HFF-Myc (cell line): ENCODE data around the gene ZNF304.
"Not testable (repeated sequence)": the region's sequence is repeated elsewhere in the genome, so short reads cannot be mapped to it uniquely, and the experiment has no call there.

ENCODE experiments used
- DNase-seq: peaks from one replicate; pipeline ENCODE4 v3.0.0-alpha.2; 2011; ENCODE audit warnings: low read depth; ENCODE audit errors: extremely low read depth
- H3K4me3 ChIP-seq: replicated peaks from 2 replicates; pipeline ENCODE4 v1.5.1; 2011; ENCODE audit warnings: low read depth, mild to moderate bottlenecking, control low read depth, low read length
- CTCF ChIP-seq: IDR thresholded peaks from 2 replicates; pipeline ENCODE4 v1.5.1; 2012; ENCODE audit warnings: mild to moderate bottlenecking, low read depth, low read length, control low read depth; ENCODE audit errors: missing control alignments

ZNF304 gene

GRCh38 chr19:57366776-57367175, 15.7 kb downstream of the ZNF304 start:
- no peak for TF ChIP-seq CTCF
- H3K4me3 ChIP-seq: no peak overlapping the region
- DNase-seq: no peak

- DNase-seq: no peak
- no peak overlapping the region for H3K4me3 ChIP-seq
- no peak for TF ChIP-seq CTCF
These were observed 23.1 kb downstream of the ZNF304 start for GRCh38 chr19:57374179-57374578.

GRCh38 chr19:57374647-57375046, 23.6 kb downstream of the ZNF304 start:
- not testable (repeated sequence) for H3K4me3 ChIP-seq, DNase-seq

GRCh38 chr19:57376151-57376550, 25.1 kb downstream of the ZNF304 start:
- no peak for TF ChIP-seq CTCF
- no peak for DNase-seq
- H3K4me3 ChIP-seq: no peak overlapping the region

GRCh38 chr19:57377498-57378146, 26.6 kb downstream of the ZNF304 start:
- no peak overlapping the region for H3K4me3 ChIP-seq
- no peak for DNase-seq
- TF ChIP-seq CTCF: no peak

GRCh38 chr19:57380923-57381322, 29.9 kb downstream of the ZNF304 start:
- DNase-seq: no peak
- no peak overlapping the region for H3K4me3 ChIP-seq
- no peak for TF ChIP-seq CTCF

GRCh38 chr19:57382806-57383488, 31.9 kb downstream of the ZNF304 start:
- no peak overlapping the region for H3K4me3 ChIP-seq
- DNase-seq: no peak
- TF ChIP-seq CTCF: no peak
